ENCODE data around the gene PLXNA2. TPM values are rescaled to one million over a fixed set of nuclear protein-coding genes. Genes with fewer than 3 reads are reported as not detected.

Gene PLXNA2
- total and polyA plus RNA-seq, 2 of the 13 experiments (the other 11 are each of a cell fraction or from before 2014, with no cell fraction given) = 1.1 to 2.1 TPM

- POLR2A ChIA-PET = no interaction called here
- CTCF ChIA-PET (ENCODE audit: low intra/inter-chr PET ratio, low total read pairs) = no interaction called here
- Histone ChIP-seq H3K79me2 (ENCODE audit: insufficient read depth, low read length) (no peaks in the 10 kb centered on the region), H3K4me3 (replicated peaks in 1 of 3; ENCODE audit: insufficient read depth in 1 of 3, low read depth in 2 of 3, low read length in 3 of 3) (no peak overlapping the region), H3K9ac (ENCODE audit: insufficient read depth, low read depth, low read length) (no peak overlapping the region), H4K20me1 (ENCODE audit: insufficient read depth, low read length) (no peaks in the 10 kb centered on the region), H3K27me3 (ENCODE audit: control insufficient read depth in 1 of 2, insufficient read depth in 2 of 2, low read length in 2 of 2) (no peaks in the 10 kb centered on the region), H3K4me1 (ENCODE audit: insufficient read depth, low read length) (no peaks in the 10 kb centered on the region), H3K27ac (ENCODE audit: extremely low read length, insufficient read depth, low read length) (no peak overlapping the region), H2AFZ (ENCODE audit: low read length) (no peak overlapping the region), H3K9me3 (ENCODE audit: low read length) (no peaks in the 10 kb centered on the region), H3K4me2 (ENCODE audit: low read depth, low read length) (no peak overlapping the region), H3K36me3 (replicated peaks in 1 of 2; ENCODE audit: control insufficient read depth in 1 of 2, insufficient read depth in 2 of 2, low read length in 2 of 2) (no peaks in the 10 kb centered on the region; a peak in 1 of 5 replicates)
- ATAC-seq = no peak
- intact Hi-C loops (cut with micrococcal nuclease; ENCODE audit: unreplicated experiment) = no loop called here
- TF ChIP-seq ZNF101 (CRISPR knock-in tag; IDR thresholded peaks at IDR 0.05; ENCODE audit: borderline replicate concordance, low read depth) = no peak
- TF ChIP-seq SRF (IDR thresholded peaks at IDR 0.05; ENCODE audit: low read depth, low read length) = no peak
- TF ChIP-seq ZNF720 (CRISPR knock-in tag; IDR thresholded peaks at IDR 0.05) = no peak
- TF ChIP-seq GATAD2A (CRISPR knock-in tag; IDR thresholded peaks at IDR 0.05) = no peak
- no peak for TF ChIP-seq HDAC1 (CRISPR knock-in tag; IDR thresholded peaks at IDR 0.05)
- no peak for TF ChIP-seq ZNF629 (CRISPR knock-in tag; conservative IDR thresholded peaks at IDR 0.05)
- TF ChIP-seq GFI1 (CRISPR knock-in tag; IDR thresholded peaks at IDR 0.05; ENCODE audit: borderline replicate concordance) = no peak
- no peak for TF ChIP-seq HMGXB4 (CRISPR knock-in tag; IDR thresholded peaks at IDR 0.05; ENCODE audit: borderline replicate concordance in 1 of 2, low read depth in 1 of 2)
- no peak for TF ChIP-seq FLYWCH1 (CRISPR knock-in tag; IDR thresholded peaks at IDR 0.05)
- TF ChIP-seq JUND (CRISPR knock-in tag; IDR thresholded peaks at IDR 0.05) = no peak
- no peak for TF ChIP-seq ZNF143 (CRISPR knock-in tag; IDR thresholded peaks at IDR 0.05)
- no TSS peak for BruUV-seq (replicated peaks)
- FAIRE-seq = no peak
- DNase-seq (ENCODE audit: low spot score) = no peak
- in situ Hi-C loops (cut with HindIII; ENCODE audit: extremely low pct_ligation_motif_present, low pct_unique_long_range_greater_than_20kb) = no loop called here
- 91% methylated on average over 4 of the region's 4 CpGs for WGBS (ENCODE audit: low lambda C conversion rate)
Measured at GRCh38 chr1:208227366-208227765, 16.8 kb downstream of the PLXNA2 start.

All from HepG2 (cell line).